Measurements from ENCODE around the gene LPCAT2. TPM values are rescaled to one million over a fixed set of nuclear protein-coding genes. Genes with fewer than 3 reads are reported as not detected.

The LPCAT2 gene
- total and polyA plus RNA-seq, 2 experiments from 2014 or later = 7.8 to 23.8 TPM

DNA sequence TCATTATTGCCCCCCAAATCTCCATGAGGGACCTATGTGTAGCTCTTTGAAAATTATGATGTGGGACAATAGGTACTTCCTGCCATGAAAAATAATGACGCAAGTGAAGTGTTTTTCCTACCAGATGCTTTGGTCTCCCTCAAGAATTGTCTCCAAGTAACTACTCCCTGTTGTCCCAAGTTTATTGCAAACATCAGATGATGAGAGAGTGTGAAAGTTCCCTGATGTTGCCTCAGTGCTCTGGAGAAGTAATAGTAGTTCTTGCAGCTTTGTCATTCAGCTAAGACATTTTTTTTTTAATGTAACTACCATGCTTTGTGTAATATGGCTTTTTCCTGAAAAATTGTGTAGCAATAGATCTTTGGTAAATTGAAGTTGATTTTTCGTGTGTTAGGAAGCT is 20.1 kb downstream of the LPCAT2 start:
- Histone ChIP-seq H3K4me3 (no peak overlapping the region), H2AFZ (no peak overlapping the region), H3K4me2 (no peak overlapping the region), H3F3A (replicated peaks; ENCODE audit: low read depth) (no peaks in the 10 kb centered on the region), H3K27me3 (ENCODE audit: insufficient read depth) (no peaks in the 10 kb centered on the region), H3K79me2 (replicated peaks; ENCODE audit: insufficient read depth) (no peaks in the 10 kb centered on the region), H3K36me3 (ENCODE audit: insufficient read depth) (no peaks in the 10 kb centered on the region), H3K9me2 (ENCODE audit: insufficient read depth) (no peaks in the 10 kb centered on the region), H4K20me1 (replicated peaks; ENCODE audit: insufficient read depth) (no peaks in the 10 kb centered on the region), H3K4me1 (ENCODE audit: insufficient read depth) (no peaks in the 10 kb centered on the region), H3K27ac (ENCODE audit: low read depth) (no peak overlapping the region)
- Mint-ChIP-seq H3K9me3 (no peaks in the 10 kb centered on the region), H3K4me3 (no peak overlapping the region), H3K27ac (no peak overlapping the region), H3K27me3 (ENCODE audit: insufficient read depth, low read depth, poor library complexity) (no peaks in the 10 kb centered on the region), H3K4me1 (peaks cover 8% of the 10 kb centered on the region), H3K36me3 (ENCODE audit: low read depth) (no peaks in the 10 kb centered on the region)
- DNase-seq (ENCODE audit: low spot score) = no peak
- ATAC-seq = no peak
- TF ChIP-seq CREB1 (CRISPR knock-in tag; IDR thresholded peaks at IDR 0.05; ENCODE audit: low read depth) = no peak

- H3K36me3 Mint-ChIP-seq (ENCODE audit: low read depth) = no peaks in the 10 kb centered on the region
- Histone ChIP-seq H3K27ac (ENCODE audit: low read depth) (no peak overlapping the region), H3K9me2 (ENCODE audit: insufficient read depth) (no peaks in the 10 kb centered on the region), H3K4me3 (no peak overlapping the region), H3K79me2 (replicated peaks; ENCODE audit: insufficient read depth) (no peaks in the 10 kb centered on the region), H2AFZ (no peak overlapping the region), H3F3A (replicated peaks; ENCODE audit: low read depth) (no peaks in the 10 kb centered on the region), H3K4me1 (ENCODE audit: insufficient read depth) (no peaks in the 10 kb centered on the region), H4K20me1 (replicated peaks; ENCODE audit: insufficient read depth) (no peaks in the 10 kb centered on the region), H3K4me2 (no peak overlapping the region), H3K36me3 (ENCODE audit: insufficient read depth) (no peaks in the 10 kb centered on the region), H3K27me3 (ENCODE audit: insufficient read depth) (no peaks in the 10 kb centered on the region)
- H3K27me3 Mint-ChIP-seq (ENCODE audit: insufficient read depth, low read depth, poor library complexity) = no peaks in the 10 kb centered on the region
- DNase-seq (ENCODE audit: low spot score) (no peak), ATAC-seq (no peak)
- H3K4me1 Mint-ChIP-seq = no peaks in the 10 kb centered on the region
- H3K4me3 Mint-ChIP-seq = no peak overlapping the region
- no peak overlapping the region for H3K27ac Mint-ChIP-seq
- no peaks in the 10 kb centered on the region for H3K9me3 Mint-ChIP-seq
- TF ChIP-seq EZH2phosphoT487 (IDR thresholded peaks at IDR 0.05; ENCODE audit: unreplicated experiment) (no peak), CREB1 (CRISPR knock-in tag; IDR thresholded peaks at IDR 0.05; ENCODE audit: low read depth) (no peak), STAT1 (IDR thresholded peaks at IDR 0.05; ENCODE audit: unreplicated experiment) (no peak), POLR2AphosphoS5 (IDR thresholded peaks at IDR 0.05; ENCODE audit: low read depth) (no peak), EZH2 (IDR thresholded peaks at IDR 0.05; ENCODE audit: low read depth, unreplicated experiment) (no peak), JUNB (IDR thresholded peaks at IDR 0.05; ENCODE audit: unreplicated experiment) (no peak), ZNF462 (CRISPR knock-in tag; IDR thresholded peaks at IDR 0.05) (no peak)
- TF ChIP-seq, protein P1, sequence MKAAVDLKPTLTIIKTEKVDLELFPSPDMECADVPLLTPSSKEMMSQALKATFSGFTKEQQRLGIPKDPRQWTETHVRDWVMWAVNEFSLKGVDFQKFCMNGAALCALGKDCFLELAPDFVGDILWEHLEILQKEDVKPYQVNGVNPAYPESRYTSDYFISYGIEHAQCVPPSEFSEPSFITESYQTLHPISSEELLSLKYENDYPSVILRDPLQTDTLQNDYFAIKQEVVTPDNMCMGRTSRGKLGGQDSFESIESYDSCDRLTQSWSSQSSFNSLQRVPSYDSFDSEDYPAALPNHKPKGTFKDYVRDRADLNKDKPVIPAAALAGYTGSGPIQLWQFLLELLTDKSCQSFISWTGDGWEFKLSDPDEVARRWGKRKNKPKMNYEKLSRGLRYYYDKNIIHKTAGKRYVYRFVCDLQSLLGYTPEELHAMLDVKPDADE (IDR thresholded peaks at IDR 0.05) = no peak
- TF ChIP-seq, protein P2, sequence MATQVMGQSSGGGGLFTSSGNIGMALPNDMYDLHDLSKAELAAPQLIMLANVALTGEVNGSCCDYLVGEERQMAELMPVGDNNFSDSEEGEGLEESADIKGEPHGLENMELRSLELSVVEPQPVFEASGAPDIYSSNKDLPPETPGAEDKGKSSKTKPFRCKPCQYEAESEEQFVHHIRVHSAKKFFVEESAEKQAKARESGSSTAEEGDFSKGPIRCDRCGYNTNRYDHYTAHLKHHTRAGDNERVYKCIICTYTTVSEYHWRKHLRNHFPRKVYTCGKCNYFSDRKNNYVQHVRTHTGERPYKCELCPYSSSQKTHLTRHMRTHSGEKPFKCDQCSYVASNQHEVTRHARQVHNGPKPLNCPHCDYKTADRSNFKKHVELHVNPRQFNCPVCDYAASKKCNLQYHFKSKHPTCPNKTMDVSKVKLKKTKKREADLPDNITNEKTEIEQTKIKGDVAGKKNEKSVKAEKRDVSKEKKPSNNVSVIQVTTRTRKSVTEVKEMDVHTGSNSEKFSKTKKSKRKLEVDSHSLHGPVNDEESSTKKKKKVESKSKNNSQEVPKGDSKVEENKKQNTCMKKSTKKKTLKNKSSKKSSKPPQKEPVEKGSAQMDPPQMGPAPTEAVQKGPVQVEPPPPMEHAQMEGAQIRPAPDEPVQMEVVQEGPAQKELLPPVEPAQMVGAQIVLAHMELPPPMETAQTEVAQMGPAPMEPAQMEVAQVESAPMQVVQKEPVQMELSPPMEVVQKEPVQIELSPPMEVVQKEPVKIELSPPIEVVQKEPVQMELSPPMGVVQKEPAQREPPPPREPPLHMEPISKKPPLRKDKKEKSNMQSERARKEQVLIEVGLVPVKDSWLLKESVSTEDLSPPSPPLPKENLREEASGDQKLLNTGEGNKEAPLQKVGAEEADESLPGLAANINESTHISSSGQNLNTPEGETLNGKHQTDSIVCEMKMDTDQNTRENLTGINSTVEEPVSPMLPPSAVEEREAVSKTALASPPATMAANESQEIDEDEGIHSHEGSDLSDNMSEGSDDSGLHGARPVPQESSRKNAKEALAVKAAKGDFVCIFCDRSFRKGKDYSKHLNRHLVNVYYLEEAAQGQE (IDR thresholded peaks at IDR 0.05; ENCODE audit: unreplicated experiment) = no peak
Observed at GRCh38 chr16:55530316-55530856, 21.5 kb downstream of the LPCAT2 start.
